ENCODE data around the gene PNMA8A.

PNMA8A gene

DNA sequence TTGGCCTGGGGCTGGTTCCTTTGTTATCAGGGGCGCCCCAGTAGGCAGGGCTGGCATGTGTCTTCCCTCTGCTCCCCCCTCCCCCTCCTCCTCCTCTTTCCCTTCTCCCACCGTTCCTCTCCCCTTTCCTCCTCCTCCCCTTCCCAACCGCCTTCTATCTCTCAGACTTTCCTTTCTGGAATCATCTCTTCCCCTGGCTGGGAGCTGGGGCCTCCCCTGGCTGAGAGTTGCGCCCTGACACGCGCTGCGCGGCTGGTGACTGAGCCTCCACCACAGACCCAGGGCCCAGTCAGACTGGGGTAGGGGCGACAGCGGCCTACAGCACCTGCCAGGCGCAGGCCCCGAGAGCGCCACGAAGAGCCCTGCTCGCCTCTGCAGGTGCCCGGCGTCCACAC, 21.5 kb upstream of the PNMA8A start:
- Histone ChIP-seq H3K27me3 (ENCODE audit: insufficient read depth, poor library complexity, severe bottlenecking) (peaks cover 37% of the 10 kb centered on the region), H3K27ac (replicated peaks) (no peak overlapping the region), H3K4me3 (replicated peaks; ENCODE audit: insufficient read depth, low read length) (no peak overlapping the region)
- DNase-seq (ENCODE audit: low read depth in 1 of 2, low spot score in 1 of 2): no peak
- TF ChIP-seq GABPA (IDR thresholded peaks at IDR 0.05; ENCODE audit: low read depth) (no peak), SPI1 (IDR thresholded peaks at IDR 0.05; ENCODE audit: borderline replicate concordance, low read depth) (no peak), POLR2AphosphoS5 (IDR thresholded peaks at IDR 0.05; ENCODE audit: low read depth) (no peak)
- TF ChIP-seq, protein P1, sequence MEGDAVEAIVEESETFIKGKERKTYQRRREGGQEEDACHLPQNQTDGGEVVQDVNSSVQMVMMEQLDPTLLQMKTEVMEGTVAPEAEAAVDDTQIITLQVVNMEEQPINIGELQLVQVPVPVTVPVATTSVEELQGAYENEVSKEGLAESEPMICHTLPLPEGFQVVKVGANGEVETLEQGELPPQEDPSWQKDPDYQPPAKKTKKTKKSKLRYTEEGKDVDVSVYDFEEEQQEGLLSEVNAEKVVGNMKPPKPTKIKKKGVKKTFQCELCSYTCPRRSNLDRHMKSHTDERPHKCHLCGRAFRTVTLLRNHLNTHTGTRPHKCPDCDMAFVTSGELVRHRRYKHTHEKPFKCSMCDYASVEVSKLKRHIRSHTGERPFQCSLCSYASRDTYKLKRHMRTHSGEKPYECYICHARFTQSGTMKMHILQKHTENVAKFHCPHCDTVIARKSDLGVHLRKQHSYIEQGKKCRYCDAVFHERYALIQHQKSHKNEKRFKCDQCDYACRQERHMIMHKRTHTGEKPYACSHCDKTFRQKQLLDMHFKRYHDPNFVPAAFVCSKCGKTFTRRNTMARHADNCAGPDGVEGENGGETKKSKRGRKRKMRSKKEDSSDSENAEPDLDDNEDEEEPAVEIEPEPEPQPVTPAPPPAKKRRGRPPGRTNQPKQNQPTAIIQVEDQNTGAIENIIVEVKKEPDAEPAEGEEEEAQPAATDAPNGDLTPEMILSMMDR (IDR thresholded peaks at IDR 0.05; ENCODE audit: insufficient read depth, low read length): no peak
- TF ChIP-seq, protein P2, sequence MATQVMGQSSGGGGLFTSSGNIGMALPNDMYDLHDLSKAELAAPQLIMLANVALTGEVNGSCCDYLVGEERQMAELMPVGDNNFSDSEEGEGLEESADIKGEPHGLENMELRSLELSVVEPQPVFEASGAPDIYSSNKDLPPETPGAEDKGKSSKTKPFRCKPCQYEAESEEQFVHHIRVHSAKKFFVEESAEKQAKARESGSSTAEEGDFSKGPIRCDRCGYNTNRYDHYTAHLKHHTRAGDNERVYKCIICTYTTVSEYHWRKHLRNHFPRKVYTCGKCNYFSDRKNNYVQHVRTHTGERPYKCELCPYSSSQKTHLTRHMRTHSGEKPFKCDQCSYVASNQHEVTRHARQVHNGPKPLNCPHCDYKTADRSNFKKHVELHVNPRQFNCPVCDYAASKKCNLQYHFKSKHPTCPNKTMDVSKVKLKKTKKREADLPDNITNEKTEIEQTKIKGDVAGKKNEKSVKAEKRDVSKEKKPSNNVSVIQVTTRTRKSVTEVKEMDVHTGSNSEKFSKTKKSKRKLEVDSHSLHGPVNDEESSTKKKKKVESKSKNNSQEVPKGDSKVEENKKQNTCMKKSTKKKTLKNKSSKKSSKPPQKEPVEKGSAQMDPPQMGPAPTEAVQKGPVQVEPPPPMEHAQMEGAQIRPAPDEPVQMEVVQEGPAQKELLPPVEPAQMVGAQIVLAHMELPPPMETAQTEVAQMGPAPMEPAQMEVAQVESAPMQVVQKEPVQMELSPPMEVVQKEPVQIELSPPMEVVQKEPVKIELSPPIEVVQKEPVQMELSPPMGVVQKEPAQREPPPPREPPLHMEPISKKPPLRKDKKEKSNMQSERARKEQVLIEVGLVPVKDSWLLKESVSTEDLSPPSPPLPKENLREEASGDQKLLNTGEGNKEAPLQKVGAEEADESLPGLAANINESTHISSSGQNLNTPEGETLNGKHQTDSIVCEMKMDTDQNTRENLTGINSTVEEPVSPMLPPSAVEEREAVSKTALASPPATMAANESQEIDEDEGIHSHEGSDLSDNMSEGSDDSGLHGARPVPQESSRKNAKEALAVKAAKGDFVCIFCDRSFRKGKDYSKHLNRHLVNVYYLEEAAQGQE (IDR thresholded peaks at IDR 0.05; ENCODE audit: insufficient replicate concordance, low read depth): no peak

DNA sequence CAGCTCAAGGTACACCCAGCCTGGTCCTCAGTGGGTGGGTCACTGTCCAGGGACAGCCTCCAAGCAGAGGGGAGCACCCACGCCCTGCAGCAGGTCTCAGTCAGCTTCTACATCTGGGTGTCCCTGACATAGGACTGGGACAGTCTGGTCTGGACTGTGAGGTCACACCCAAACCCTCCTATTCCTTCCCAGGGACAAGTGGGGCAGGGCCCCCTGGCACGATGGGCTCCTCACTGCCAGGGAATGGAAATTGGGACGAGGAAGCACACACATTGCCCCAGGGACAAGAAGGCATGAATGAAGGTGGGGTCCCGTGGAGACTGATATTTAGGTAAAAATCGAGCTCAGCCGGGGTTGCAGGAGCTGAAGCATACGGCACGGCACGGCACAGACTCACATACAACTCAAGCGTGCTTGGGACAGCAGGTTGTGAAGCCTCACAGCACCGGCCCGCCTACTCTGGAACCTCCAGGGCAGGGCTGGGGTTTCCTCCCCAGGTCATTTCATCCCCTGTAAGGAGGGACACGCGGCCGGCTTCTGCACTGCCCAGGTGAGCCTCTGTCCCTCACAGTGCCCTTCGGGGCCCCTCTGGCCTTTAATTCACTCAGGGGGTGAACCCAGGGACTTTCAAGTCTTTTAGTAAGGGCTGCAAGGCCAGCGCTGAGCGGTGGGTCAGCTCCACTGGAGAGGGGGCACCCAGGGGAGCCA, 20.8 kb upstream of the PNMA8A start:
- Histone ChIP-seq H3K4me3 (replicated peaks; ENCODE audit: insufficient read depth, low read length) (no peak overlapping the region), H3K27me3 (ENCODE audit: insufficient read depth, poor library complexity, severe bottlenecking) (peaks cover 37% of the 10 kb centered on the region), H3K27ac (replicated peaks) (no peak overlapping the region)
- no peak for DNase-seq (ENCODE audit: low read depth in 1 of 2, low spot score in 1 of 2)
- TF ChIP-seq, protein P2 (IDR thresholded peaks at IDR 0.05; ENCODE audit: insufficient replicate concordance, low read depth): no peak
- TF ChIP-seq SPI1 (IDR thresholded peaks at IDR 0.05; ENCODE audit: borderline replicate concordance, low read depth) (no peak), GABPA (IDR thresholded peaks at IDR 0.05; ENCODE audit: low read depth) (no peak), POLR2AphosphoS5 (IDR thresholded peaks at IDR 0.05; ENCODE audit: low read depth) (no peak)
- TF ChIP-seq, protein P1 (IDR thresholded peaks at IDR 0.05; ENCODE audit: insufficient read depth, low read length): no peak

DNA sequence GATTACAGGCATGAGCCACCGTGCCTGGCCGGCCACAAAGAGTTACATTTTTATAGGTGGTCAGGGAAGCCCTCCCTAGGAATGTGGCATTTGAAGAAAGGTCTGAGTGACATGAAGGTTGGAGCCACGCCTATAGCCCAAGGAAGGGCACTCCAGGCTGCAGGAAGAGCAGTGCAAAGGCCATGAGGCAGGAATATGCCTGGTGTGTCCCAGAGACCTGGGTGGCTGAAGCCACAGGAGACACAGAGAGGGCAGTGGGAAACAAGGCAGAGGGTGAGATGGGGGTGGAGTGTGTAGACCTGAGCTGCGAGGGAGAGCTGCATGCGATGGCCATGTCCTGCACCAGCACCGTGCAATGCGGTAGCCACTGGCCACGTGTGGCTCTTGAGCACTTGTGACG, 19.4 kb upstream of the PNMA8A start:
- peaks cover 37% of the 10 kb centered on the region for H3K27me3 ChIP-seq (ENCODE audit: insufficient read depth, poor library complexity, severe bottlenecking)
- no peak for DNase-seq (ENCODE audit: low read depth in 1 of 2, low spot score in 1 of 2)

More for the DNA sequence above, 19.4 kb upstream of the PNMA8A start:
- Histone ChIP-seq H3K4me3 (replicated peaks; ENCODE audit: insufficient read depth, low read length) (no peak overlapping the region), H3K27ac (replicated peaks) (no peak overlapping the region)
- TF ChIP-seq GABPA (IDR thresholded peaks at IDR 0.05; ENCODE audit: low read depth) (no peak), SPI1 (IDR thresholded peaks at IDR 0.05; ENCODE audit: borderline replicate concordance, low read depth) (no peak), POLR2AphosphoS5 (IDR thresholded peaks at IDR 0.05; ENCODE audit: low read depth) (no peak)
- TF ChIP-seq, protein P2 (IDR thresholded peaks at IDR 0.05; ENCODE audit: insufficient replicate concordance, low read depth): no peak
- TF ChIP-seq, protein P1 (IDR thresholded peaks at IDR 0.05; ENCODE audit: insufficient read depth, low read length): no peak

All from HL-60 (cell line).